ENCODE measurements around the gene BPIFB2.

DNA sequence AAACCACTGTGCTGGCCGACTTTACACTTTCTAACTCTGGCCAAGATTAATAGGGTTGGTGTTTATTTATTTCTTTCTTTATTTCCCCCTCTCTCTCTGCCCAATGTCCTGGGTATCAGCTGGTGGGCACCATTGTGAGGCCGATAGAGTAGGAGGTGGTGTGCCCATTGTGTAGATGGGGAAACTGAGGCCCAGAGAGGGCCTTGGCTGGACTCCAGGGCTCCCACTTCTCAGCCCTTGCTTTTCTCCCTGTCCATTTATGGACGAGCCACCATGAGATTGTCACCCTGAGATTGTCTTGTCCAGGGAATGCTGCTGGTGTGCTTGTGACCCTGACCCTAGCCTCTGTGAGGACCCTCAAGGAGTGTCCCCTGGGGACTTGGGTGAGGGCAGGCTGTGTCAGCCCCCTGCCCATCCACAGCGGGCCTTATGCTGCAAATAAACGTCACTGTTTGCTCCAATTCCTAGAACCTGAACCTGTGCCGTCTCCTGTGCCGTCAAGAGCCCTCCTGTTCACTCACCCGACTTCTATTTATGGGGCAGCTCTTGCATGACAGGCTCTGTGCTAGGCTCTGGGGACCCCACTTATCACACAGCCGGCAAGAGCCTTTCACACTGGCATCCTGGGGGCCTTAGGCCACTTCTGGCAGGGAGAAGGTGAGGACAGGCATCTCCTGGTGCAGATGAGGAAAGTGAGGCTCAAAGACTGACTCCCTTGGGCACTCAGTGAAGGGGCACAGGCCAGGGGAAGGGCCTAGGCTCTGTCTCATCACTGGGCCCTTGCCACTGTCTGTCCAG lies 28.1 kb upstream of the BPIFB2 start:
- TF ChIP-seq POLR2AphosphoS5 (IDR thresholded peaks at IDR 0.05), result no peak
- TF ChIP-seq, protein P1, sequence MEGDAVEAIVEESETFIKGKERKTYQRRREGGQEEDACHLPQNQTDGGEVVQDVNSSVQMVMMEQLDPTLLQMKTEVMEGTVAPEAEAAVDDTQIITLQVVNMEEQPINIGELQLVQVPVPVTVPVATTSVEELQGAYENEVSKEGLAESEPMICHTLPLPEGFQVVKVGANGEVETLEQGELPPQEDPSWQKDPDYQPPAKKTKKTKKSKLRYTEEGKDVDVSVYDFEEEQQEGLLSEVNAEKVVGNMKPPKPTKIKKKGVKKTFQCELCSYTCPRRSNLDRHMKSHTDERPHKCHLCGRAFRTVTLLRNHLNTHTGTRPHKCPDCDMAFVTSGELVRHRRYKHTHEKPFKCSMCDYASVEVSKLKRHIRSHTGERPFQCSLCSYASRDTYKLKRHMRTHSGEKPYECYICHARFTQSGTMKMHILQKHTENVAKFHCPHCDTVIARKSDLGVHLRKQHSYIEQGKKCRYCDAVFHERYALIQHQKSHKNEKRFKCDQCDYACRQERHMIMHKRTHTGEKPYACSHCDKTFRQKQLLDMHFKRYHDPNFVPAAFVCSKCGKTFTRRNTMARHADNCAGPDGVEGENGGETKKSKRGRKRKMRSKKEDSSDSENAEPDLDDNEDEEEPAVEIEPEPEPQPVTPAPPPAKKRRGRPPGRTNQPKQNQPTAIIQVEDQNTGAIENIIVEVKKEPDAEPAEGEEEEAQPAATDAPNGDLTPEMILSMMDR (IDR thresholded peaks at IDR 0.05), result no peak
- TF ChIP-seq EP300 (IDR thresholded peaks at IDR 0.05), result no peak
- TF ChIP-seq POLR2A (IDR thresholded peaks at IDR 0.05), result no peak
